ENCODE measurements around the gene CHRM1. TPM values are rescaled to one million over a fixed set of nuclear protein-coding genes. Genes with fewer than 3 reads are reported as not detected.

Gene CHRM1
- total and polyA plus RNA-seq, 2 of the 13 experiments (the other 11 are each of a cell fraction or from before 2014, with no cell fraction given), result not detected

- TF ChIP-seq ZNF124 (CRISPR knock-in tag; IDR thresholded peaks at IDR 0.05), result 0 out of 2 replicates have a peak, but pooled peaks have one; percentile 4
- no peak for TF ChIP-seq SOX13 (IDR thresholded peaks at IDR 0.05)
- TF ChIP-seq SOX13 (CRISPR knock-in tag; conservative IDR thresholded peaks at IDR 0.05 in 1 of 2, IDR thresholded peaks at IDR 0.05 in 1 of 2), result peak in 1 of 2 experiments; percentile 33; a peak in 1 of 4 replicates
- 0 out of 2 replicates have a peak, but pooled peaks have one; percentile 19 for TF ChIP-seq TFDP1 (CRISPR knock-in tag; IDR thresholded peaks at IDR 0.05; ENCODE audit: borderline replicate concordance)
- TF ChIP-seq FOSL2 (CRISPR knock-in tag; IDR thresholded peaks at IDR 0.05), result peak; percentile 95
- TF ChIP-seq KDM5B (CRISPR knock-in tag; IDR thresholded peaks at IDR 0.05; ENCODE audit: borderline replicate concordance), result no peak
- peak; percentile 44 for TF ChIP-seq MAZ (IDR thresholded peaks at IDR 0.05; ENCODE audit: borderline replicate concordance, low read depth, low read length)
- no peak for TF ChIP-seq MAZ (CRISPR knock-in tag; IDR thresholded peaks at IDR 0.05; ENCODE audit: low read depth)
- TF ChIP-seq ATF4 (CRISPR knock-in tag; IDR thresholded peaks at IDR 0.05), result peak; percentile 58 to 98; a peak in 3 of 4 replicates
- peak; percentile 49; the same call in 1 of the 2 replicates for TF ChIP-seq FOSL1 (CRISPR knock-in tag; IDR thresholded peaks at IDR 0.05; ENCODE audit: borderline replicate concordance)
- 0 out of 2 replicates have a peak, but pooled peaks have one; percentile 44 for TF ChIP-seq ZSCAN9 (CRISPR knock-in tag; IDR thresholded peaks at IDR 0.05; ENCODE audit: borderline replicate concordance)
- TF ChIP-seq ZNF674 (CRISPR knock-in tag; IDR thresholded peaks at IDR 0.05; ENCODE audit: low read depth), result 0 out of 2 replicates have a peak, but pooled peaks have one; percentile 1
- TF ChIP-seq DMAP1 (CRISPR knock-in tag; IDR thresholded peaks at IDR 0.05), result peak; percentile 49; the same call in 1 of the 2 replicates
- peak in 1 of 2 experiments; percentile 20; a peak in 1 of 4 replicates for TF ChIP-seq MAFK (conservative IDR thresholded peaks at IDR 0.05 in 1 of 2, IDR thresholded peaks at IDR 0.05 in 1 of 2; ENCODE audit: low read length in 2 of 2)
- 0 out of 2 replicates have a peak, but pooled peaks have one; percentile 8 for TF ChIP-seq NCOA2 (CRISPR knock-in tag; IDR thresholded peaks at IDR 0.05)
- TF ChIP-seq ARID4A (CRISPR knock-in tag; IDR thresholded peaks at IDR 0.05; ENCODE audit: borderline replicate concordance), result no peak
- no peak for TF ChIP-seq ZNF382 (CRISPR knock-in tag; IDR thresholded peaks at IDR 0.05; ENCODE audit: borderline replicate concordance)
- TF ChIP-seq ZFP82 (CRISPR knock-in tag; IDR thresholded peaks at IDR 0.05; ENCODE audit: borderline replicate concordance), result no peak
- TF ChIP-seq SOX5 (CRISPR knock-in tag; IDR thresholded peaks at IDR 0.05; ENCODE audit: borderline replicate concordance), result peak; percentile 42; the same call in 1 of the 2 replicates
- TF ChIP-seq SUZ12 (IDR thresholded peaks at IDR 0.05; ENCODE audit: low read depth, low read length), result no peak
- TF ChIP-seq EP300 (IDR thresholded peaks at IDR 0.05; ENCODE audit: low read depth in 2 of 2, low read length in 2 of 2), result peak; percentile 22 to 68; a peak in 3 of 4 replicates
- TF ChIP-seq EP300 (CRISPR knock-in tag; IDR thresholded peaks at IDR 0.05; ENCODE audit: borderline replicate concordance), result no peak; the same call in 1 of the 2 replicates
- TF ChIP-seq ATF3 (CRISPR knock-in tag; IDR thresholded peaks at IDR 0.05), result peak; percentile 79
Measured at GRCh38 chr11:62881579-62882430, 39.4 kb downstream of the CHRM1 start (continued).

Data from HepG2 (cell line).